ENCODE measurements around the gene ATP5PB.

The ATP5PB gene

GRCh38 chr1:111511370-111511769 is 62.1 kb downstream of the ATP5PB start:
- no peaks in the 10 kb centered on the region for H3K9me3 Mint-ChIP-seq
- no peak for DNase-seq
- peaks cover 34% of the 10 kb centered on the region for H3K4me1 Mint-ChIP-seq
- no peaks in the 10 kb centered on the region for H3K36me3 Mint-ChIP-seq
- no peak overlapping the region for H3K4me3 Mint-ChIP-seq
- no peak overlapping the region for H3K27ac Mint-ChIP-seq
- CTCF ChIA-PET: interaction anchor here (1.1 to 6.1 kb wide), 2 partner anchors 181 to 234 kb away, joined by 3 to 63 read pairs; no protein-coding TSS in a partner anchor
- H3K27me3 Mint-ChIP-seq: peaks cover 18% of the 10 kb centered on the region

All from activated naive CD4-positive, alpha-beta T cell treated with anti-CD3 and anti-CD28 coated beads, Interleukin-2, amount 10 ng/mL, durations not matched to agents 7 days and 5 days (primary cell).